HG03378 (cell line): ENCODE measurements around the gene CIDEB.
"Not testable (repeated sequence)": the region's sequence is repeated elsewhere in the genome, so short reads cannot be mapped to it uniquely, and the experiment has no call there.

Source experiments
- ATAC-seq: cut with Tn5 transposase; IDR thresholded peaks from one replicate; pipeline ENCODE4 v1.9.1; 2021; ENCODE audit warnings: mild to moderate bottlenecking, moderate library complexity; ENCODE audit not compliant: unreplicated experiment

Gene CIDEB

DNA sequence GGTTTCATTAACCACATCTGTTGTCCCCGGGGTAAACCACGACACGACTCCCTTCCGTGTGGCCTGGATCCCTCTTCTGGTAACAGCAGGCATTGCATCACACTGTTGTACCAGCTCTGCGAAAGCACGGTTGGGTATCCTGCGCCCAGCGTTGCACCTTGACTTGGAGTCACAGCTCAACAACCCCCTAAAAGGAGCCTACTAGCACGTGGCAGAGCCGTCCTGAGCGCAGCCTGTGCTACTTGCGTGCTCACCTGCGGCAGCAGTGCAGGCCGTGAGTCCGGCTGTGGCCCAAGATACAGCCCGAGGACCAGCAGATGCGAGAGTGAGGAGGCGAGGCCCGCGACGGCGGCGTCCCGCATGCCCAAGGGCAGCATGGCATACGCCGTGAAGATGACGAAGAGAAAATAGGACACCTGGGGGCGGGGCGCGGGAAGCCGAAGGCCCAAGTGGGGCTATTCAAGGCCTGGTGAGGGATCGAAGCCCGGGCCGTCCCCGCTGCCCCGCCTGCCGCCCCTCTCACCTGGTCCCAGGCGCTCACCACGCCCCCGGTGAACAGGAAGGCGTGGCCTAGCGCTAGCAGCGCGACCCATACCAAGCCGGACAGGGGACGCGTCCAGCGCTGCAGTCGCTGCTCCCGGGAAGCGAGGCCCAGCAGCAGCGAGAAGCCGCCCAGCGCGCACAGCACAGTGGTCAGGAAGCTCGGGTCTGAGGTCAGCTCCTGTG lies 24.7 kb upstream of the CIDEB start:
- peak; percentile 76 for ATAC-seq

DNA sequence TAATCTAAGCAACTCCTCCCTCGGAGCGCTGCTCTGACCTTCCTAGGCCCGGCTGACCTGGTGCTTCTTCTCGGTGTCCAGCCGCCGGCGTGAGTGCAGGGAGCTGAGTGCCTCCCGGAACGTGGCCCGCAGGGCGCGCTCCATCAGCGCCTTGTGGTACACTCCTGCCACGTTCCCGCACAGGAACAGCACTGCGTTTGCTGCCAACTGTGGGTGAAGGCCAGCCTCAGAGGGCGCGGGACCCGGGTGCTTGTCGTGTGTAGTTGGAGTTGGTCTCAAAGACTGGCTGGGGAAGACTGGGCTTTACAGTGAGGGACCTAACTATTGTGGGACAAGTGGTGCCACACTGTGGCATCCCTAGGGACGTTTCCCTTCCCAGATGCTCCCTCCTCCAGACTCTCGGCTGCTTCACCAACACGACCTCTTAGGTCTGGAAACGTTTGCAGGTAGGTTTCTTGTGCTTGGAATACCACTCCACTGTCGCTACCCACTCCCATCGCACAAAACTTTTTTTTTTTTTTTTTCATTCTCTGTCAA lies 24.0 kb upstream of the CIDEB start:
- no peak for ATAC-seq

DNA sequence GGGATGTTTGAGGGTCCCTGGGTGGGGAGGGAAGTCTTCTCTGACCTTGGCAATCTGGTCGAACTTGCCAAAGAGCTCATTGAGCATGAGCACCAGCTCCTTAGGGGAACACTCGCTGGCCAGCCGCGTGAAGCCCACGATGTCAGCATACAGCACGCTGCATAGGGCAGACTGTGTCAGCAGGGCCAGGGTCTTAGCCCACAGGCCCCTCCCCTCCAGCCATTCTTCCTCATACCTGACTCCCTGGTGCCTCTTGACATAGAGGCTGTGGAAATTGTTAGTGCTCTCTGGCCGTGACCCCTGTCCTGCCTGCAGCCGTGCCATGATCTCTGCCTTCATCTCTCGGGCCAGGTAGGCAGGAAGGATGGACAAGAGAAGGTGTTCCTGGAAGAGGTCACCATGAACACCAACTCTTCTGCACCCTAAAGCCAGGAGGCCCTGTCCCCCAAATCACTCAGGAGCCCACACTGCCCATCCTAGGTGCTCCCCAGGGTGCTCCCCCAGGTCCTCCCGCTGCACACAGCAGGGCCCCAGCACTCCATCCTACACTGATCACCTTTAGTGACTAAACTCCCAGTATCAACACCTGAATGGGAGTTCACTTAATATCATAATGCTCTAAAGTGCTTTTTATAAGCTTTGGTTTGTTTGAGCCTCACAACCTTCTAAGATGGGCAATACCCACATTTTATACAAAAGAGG lies 23.3 kb upstream of the CIDEB start:
- ATAC-seq = no peak

DNA sequence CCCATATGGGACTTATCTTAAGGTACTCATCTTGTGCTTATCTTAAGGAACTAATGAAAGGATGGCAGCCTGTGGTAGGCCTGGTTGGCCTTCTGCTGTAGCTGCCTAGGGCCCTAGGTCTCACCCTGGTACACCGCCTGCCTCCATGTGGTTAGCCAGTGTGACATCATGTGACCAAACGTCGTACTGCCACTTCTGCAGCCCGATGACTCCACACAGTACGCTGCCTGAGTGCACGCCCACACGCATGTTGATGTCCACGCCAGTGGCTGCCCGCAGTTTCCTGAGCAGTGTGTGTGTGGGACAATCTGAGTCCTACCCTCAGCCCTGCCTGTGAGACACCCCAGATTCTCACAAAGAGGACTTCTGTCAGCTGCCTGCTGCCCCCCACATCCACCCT lies 22.0 kb upstream of the CIDEB start:
- ATAC-seq = no peak

DNA sequence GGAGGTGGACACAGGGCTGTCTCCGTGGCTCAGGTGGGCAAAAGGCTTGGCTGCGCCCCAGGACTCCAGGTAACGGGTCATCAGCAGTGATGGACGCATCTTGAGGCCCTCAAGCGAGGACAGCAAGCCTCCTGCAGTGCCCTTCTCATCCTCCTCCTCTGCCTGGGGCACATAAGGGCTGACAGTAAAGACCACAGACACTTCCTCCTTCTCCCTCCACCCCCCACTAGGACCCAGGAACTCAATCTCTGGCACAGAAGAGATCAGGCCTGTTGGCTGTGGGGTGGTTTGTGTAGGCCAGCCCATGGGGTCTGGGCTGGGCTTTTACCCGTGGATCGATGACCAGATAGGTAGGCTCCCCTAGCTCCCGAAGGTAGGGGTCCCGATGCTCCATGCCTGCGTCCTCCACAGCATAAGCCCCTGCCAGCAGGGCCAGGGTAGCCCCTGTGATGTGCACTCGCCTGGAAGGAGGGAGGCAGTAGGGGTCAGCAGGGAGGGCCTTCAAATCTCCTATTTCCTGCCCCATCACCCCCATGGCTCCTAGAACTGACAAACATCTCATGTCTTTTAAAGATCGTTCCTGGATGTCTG lies 21.4 kb upstream of the CIDEB start:
- no peak for ATAC-seq

DNA sequence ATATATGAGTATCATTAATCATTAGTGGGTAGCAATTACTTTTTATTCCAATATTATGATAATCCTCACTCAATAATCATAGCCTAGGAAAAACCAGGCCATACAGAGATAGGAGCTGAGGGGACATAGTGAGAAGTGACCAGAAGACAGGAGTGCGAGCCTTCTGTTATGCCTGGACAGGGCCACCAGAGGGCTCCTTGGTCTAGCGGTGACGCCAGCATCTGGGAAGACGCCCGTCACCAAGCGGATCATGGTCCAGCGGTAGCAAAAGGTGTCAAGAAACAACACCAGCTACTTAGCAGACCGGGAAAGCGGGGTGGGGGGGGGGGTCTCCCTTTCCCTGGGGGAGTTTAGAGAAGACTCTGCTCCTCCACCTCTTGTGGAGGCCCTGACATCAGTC lies 20.1 kb upstream of the CIDEB start:
- ATAC-seq = not testable (repeated sequence)

DNA sequence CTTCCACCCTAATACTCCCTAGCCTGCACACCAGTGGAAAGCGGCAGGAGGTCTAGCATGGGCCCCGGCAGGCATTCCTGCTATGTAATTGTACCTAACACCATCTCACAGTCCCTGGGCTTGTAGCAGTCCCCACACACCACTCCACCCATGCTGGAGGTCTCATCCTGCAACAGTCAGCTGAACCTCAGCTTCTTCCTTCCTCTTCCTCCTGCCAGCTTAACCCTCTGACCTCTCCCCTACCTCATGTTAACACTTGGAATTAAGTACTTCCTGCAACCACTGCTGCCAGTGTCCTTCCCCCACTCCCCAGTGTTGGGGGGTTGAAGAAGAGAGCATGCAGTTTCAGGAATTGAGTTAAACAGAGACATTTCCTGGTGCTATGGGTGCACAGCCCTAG lies 19.5 kb upstream of the CIDEB start:
- ATAC-seq = no peak

DNA sequence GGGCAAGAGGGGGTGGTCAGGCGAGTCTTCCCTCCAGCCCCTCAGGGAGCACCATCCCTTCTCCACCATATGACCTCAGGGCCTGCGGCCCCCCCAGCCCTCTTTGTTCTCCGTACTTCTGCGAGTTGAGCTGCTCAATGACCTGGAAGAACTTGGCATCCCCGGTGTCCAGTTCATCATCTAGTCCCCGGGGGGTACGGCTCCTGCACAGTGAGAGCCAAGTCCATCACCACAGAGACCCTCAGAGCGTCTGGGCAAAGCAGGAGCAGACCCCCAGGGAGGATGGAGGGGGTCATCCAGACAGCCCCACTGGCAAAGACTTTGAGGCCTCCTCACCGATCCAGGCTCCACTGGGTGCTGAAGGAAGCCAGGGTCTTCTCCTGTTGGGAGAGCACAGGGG lies 18.2 kb upstream of the CIDEB start:
- ATAC-seq = no peak

DNA sequence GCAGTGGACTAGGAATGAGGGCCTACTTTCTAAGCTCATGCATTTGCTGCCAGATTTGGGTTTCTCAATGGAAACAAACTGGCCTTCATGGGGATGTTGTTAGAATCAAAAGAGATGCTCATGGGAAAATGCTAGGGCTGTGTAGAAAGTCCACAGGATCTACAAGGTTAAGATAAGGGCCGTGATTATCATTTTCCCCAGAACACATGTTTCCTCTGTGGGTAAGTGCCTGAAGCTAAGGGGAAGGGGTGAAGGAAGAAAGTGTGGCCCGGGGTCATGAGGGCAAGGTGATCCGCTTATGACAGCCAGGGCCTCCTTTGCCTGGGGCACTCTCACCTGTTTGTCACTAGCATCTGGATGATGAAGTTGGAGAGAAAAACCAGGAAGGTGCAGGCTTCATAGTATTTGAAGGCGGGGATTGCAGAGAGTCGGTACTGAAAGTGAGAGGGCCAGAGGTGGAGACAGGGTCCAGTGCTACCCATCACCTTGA lies 17.3 kb upstream of the CIDEB start:
- no peak for ATAC-seq

DNA sequence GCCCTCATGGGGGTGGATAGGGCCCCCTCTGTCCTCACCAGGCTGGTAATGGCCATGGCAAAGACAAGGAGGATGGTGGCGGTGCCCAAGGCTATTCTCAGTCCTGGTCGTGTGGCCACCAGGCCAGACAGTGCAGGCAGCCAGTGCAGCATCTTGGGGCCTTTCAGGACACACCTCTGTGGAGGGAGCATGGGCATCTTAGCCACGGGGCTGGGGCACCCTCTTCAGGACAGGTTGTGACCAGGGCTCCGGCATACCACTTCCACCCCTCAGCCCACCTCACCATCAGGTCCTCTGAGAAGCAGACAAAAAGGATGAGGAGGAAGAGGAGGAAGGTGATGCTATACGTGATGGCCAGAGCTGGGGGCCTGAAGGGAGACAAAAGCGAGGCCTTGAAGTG lies 16.2 kb upstream of the CIDEB start:
- ATAC-seq = no peak

DNA sequence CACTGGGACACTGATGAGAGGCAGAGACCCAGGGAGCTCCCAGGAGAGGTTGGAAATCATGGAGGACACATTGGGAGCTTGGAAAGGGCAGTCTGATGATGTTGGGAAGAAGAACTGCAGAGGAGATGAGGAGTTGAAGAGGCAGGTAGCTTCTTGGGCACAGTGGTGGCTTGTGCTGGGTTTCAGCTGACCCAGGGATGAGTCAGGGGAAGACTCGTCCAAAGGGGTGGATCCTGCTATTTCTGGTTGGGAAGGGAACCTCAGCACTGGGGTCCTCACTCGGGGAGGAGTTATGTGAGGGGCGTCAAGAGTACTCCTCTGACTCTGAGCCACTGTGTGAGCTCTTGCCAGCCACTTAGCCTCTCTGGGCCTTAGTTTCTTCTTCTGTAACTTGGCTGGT lies 15.6 kb upstream of the CIDEB start:
- no peak for ATAC-seq

DNA sequence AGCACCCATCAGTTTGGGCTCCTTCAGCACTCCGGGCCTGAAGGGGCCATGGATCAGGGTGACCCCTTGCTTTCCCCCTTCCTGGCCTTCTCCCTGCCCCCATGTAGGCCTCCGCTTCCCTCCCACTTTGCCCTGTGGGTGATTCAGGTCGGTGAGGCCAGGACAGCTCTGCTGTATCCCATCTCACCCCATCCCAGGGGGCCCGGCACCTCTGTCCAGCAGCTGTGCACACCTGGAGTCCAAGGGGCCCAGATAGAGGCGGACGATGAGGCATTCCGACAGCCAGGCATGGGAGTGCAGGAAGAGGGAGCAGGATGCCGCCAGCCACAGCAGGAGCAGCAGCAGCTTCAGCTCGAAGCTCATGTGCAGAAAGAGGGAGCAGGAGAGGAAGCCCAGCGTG lies 14.9 kb upstream of the CIDEB start:
- no peak for ATAC-seq

DNA sequence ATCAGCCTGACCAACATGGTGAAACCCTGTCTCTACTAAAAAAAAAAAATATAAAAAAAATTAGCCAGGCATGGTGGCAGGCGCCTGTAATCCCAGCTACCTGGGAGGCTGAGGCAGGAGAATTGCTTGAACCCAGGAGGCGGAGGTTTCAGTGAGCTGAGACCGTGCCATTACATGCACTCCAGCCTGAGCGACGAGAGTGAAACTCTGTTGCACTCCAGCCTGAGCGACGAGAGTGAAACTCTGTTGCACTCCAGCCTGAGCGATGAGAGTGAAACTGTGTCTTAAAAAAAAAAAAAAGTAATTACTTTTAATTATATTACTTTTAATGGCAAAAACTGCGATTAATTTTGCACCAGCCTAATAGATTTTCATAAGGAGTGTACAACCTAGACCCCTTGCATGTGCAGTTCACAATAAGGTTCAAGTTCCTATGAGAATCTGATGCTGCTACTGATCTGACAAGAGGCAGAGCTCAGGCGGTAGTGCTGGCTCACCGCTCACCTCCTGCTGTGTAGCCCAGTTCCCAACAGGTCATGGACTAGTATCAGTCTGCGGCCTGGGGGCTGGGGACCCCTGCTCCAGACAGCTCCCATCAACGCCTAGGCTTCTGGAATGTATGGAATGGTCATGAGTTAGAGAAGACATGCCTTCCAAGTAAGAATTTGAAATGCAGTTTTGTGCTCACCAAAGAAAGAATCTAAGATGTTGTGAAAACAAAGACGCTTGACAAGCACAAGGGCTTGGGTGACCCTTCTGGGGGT lies 13.6 kb upstream of the CIDEB start:
- no peak for ATAC-seq

DNA sequence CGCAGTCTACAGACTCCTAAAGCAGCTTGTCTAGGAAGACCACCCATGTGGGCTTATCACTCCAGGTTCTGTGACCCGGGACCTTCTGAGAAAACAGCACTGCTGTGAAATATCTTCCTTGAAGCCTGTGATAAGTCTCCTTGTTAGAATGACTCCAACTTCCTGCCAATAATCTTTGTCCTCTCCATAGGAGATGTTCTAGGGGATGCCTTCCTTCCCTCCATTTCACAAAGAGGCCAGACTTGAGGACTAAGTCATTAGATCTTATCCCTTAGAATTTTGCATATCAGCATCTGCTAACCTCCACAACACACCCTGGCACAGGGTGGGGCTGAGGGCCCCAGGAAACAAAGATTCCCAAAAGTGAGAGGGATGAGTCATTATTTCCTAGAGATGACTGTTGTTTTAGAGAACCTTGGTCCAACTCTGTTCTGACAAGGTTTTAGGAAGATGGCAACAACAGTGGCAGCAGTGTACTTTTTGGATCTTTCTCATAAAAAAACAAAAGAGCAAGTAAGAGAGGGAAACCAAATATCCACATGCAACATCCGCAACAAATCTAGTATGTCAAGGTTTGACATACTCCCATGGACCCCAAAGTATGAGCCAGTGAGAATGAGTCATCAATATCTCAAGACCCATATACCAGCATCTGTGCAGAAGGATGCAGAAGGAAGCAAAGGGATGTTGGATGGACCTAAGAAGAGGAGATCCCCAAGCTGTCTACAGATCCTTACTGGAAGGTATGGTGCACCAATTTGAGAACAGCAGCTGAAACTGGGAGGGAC lies 9.6 kb upstream of the CIDEB start:
- ATAC-seq = no peak

DNA sequence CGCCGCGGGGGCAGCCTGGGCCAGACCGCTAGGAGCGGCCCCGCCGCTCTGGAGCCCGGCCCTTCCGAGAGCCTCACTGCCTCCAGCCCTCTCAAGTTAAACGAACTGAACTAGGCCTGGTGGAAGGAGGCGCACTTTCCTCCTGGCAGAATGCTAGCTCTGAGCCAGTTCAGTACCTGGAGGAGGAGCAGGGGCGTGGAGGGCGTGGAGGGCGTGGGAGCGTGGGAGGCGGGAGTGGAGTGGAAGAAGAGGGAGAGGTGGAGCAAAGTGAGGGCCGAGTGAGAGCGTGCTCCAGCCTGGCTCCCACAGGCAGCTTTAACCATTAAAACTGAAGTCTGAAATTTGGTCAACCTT lies 8.8 kb upstream of the CIDEB start:
- no peak for ATAC-seq

DNA sequence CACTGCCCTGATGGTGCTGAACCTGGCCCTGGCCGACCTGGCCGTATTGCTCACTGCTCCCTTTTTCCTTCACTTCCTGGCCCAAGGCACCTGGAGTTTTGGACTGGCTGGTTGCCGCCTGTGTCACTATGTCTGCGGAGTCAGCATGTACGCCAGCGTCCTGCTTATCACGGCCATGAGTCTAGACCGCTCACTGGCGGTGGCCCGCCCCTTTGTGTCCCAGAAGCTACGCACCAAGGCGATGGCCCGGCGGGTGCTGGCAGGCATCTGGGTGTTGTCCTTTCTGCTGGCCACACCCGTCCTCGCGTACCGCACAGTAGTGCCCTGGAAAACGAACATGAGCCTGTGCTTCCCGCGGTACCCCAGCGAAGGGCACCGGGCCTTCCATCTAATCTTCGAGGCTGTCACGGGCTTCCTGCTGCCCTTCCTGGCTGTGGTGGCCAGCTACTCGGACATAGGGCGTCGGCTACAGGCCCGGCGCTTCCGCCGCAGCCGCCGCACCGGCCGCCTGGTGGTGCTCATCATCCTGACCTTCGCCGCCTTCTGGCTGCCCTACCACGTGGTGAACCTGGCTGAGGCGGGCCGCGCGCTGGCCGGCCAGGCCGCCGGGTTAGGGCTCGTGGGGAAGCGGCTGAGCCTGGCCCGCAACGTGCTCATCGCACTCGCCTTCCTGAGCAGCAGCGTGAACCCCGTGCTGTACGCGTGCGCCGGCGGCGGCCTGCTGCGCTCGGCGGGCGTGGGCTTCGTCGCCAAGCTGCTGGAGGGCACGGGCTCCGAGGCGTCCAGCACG lies 8.2 kb upstream of the CIDEB start:
- ATAC-seq = no peak

DNA sequence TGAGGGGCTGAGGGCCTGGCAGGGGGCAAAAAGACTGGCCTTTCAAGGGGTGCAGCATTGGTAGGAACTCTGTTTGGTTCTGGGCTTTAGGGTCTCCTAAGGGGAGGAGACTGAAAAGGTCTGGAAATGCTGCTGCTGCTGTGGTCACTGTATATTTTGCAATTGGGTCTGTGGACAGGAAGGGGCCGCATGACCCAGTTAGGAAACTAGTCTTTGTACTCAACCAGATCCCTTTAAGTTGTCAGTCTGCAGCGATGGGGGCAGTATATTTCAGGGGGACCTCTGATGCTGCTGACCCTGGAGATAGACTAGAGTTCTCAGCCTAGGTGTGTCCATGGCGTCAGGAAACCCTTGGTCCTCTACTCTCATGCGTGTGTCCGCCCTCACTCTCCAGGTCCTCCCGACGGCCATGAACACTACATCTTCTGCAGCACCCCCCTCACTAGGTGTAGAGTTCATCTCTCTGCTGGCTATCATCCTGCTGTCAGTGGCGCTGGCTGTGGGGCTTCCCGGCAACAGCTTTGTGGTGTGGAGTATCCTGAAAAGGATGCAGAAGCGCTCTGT lies 7.5 kb upstream of the CIDEB start:
- no peak for ATAC-seq

DNA sequence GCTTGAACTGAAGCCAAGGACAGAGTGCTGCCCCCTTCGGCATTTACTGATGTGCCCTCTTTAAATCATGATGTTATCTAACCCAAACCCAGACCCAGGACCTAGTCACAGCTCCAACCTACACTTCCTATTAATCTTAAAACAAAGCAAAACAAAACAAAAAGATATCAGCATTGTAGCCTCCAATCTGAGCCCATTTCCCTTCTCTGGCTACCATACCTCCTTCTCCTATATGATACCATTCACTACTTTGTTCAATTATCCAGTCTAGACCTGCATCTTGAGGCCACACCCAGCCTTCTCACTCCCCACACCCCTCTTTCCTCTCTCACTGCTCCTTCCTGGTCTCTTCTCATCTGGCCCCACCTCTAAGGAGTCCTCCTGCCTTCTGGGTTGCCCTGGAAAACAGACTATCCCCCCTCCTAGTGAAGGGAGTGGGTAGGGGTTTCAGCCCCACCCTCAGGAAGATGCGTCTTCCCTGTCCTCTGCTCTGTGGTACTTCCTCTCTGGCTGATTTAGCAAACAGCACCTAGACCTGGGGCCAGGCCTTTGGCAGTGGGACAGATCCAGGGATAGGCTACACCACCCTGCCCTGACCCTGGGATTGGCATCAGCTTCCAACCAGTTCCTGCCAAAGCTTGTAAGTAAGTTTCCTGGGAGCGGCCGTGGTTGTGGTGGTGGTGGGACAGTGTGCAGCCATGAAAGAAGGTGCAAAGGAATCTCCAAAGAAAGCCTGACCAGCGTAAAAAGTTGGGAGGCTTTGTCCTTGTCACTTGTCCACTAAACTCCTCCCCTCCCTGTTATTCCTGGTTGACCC lies 6.8 kb upstream of the CIDEB start:
- ATAC-seq = no peak

DNA sequence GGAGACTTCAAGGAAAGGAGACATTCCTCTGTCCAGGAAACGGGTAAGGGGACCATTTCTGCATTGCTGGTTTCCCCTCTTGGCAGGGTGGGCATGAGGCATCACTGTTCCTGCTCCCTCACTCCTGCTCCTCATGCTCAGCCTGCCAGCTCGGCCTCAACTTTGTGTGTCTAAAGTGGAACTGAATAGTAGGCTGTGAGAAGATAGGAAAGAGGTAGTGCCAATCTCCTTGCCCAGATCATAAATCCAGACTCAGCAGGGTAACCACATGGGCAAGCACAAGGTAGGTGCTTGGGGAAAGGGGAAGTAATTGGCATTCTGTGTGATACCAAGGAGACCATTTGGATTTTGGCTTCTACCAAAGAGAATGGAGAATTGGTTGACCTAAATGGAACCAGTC lies 6.1 kb upstream of the CIDEB start:
- ATAC-seq = no peak
